ENCODE data around the gene PPP6R1.

PPP6R1 gene, protein sequence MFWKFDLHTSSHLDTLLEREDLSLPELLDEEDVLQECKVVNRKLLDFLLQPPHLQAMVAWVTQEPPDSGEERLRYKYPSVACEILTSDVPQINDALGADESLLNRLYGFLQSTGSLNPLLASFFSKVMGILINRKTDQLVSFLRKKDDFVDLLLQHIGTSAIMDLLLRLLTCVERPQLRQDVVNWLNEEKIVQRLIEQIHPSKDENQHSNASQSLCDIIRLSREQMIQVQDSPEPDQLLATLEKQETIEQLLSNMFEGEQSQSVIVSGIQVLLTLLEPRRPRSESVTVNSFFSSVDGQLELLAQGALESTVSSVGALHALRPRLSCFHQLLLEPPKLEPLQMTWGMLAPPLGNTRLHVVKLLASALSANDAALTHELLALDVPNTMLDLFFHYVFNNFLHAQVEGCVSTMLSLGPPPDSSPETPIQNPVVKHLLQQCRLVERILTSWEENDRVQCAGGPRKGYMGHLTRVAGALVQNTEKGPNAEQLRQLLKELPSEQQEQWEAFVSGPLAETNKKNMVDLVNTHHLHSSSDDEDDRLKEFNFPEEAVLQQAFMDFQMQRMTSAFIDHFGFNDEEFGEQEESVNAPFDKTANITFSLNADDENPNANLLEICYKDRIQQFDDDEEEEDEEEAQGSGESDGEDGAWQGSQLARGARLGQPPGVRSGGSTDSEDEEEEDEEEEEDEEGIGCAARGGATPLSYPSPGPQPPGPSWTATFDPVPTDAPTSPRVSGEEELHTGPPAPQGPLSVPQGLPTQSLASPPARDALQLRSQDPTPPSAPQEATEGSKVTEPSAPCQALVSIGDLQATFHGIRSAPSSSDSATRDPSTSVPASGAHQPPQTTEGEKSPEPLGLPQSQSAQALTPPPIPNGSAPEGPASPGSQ

DNA sequence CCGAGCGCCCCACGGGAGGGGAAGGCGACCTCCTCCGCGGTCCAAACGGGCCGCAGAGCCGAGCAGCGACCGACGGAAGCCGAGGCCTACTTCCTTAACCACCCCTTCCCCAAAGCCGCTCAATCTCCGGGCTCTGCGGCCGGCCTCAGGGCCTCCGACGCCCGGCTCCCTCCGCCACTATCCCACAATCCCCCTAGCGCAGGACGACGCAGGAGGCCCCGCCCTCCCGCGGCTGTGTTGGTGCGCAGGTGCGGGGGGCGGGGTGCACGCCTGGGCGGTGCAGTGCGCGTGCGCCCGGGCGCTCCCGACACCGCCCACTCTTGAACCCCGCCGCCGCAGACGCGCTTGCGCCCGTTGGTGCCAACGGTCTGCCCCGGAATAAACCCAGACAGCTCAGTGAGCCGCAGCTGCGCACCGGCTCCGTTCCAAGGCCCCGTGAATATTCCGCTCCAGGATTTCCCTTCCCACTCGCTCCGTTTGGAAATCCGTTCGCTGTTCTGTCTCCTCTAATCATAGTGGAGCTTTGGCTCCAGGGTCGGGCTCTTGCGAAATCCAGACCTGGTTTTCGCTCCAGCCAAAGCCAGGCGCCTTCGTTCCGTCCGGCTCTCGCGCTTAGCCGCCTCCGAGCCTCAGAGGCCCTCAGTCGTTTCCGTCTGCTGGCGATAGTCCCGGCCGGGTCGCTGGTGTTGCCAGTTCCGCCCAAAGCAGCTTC, at the start of gene PPP6R1:
Gene PPP6R1 (minus strand): TSS at position 190 of the 712 bp plus-strand sequence. CDS start 11,914 bp downstream, outside the sequence.
- DNase-seq (ENCODE audit: low read depth): peak; percentile 98
- peak within 1 kb of the TSS; percentile 81 for H3K4me3 ChIP-seq (ENCODE audit: low read depth, low read length)

GRCh38 chr19:55308281-55308680, 49.5 kb upstream of the PPP6R1 start:
- DNase-seq (ENCODE audit: low read depth): no peak
- no peak overlapping the region for H3K4me3 ChIP-seq (ENCODE audit: low read depth, low read length)

- H3K4me3 ChIP-seq (ENCODE audit: low read depth, low read length): no peak overlapping the region
- DNase-seq (ENCODE audit: low read depth): no peak
Measured at GRCh38 chr19:55306712-55307111, 47.9 kb upstream of the PPP6R1 start.

DNA sequence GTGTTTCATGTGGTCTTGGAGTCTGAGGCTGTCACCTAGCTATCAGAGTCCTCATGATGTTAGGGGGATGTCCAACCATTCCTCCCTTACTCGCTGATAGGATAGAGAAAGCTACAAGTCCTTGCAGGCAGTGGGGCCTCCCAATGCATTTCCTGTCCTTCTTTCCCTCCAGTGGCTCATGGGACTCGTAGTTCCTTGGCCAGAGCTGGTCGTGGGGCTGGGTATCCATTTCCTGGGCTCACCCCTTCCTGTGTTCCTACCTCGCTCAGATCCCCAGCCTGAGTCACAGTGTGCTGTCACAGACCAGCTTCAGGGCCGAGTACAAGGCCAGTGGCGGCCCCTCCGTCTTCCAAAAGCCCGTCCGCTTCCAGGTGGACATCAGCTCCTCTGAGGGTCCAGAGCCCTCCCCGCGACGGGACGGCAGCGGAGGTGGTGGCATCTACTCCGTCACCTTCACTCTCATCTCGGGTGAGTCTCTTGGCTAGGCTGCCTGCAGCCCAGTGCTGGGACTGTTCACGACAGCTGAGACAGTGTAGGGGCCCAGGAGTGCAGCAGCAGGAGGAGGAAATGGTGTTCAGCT, 47.3 kb upstream of the PPP6R1 start:
- H3K4me3 ChIP-seq (ENCODE audit: low read depth, low read length): no peak overlapping the region
- DNase-seq (ENCODE audit: low read depth): no peak

DNA sequence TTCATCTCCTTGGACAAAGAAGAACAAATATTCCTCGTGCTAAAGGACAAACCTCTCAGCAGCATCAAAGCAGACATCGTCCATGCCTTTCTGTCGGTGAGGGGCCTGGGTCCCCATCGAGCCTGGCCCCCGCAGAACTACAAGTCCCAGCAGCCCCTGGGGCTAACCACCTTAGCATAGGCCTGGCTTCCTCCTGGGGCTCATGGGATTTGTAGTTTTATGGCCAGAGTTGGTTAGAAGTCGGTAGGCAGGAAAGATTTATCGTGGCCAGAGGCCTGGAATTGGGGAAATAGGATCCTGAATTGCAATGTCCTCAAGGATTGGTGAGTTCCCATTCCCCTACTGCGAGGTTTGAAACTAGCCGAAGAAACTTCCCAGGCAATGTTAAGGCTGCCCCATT, 46.7 kb upstream of the PPP6R1 start:
- H3K4me3 ChIP-seq (ENCODE audit: low read depth, low read length): no peak overlapping the region

GRCh38 chr19:55304980-55305379, 46.2 kb upstream of the PPP6R1 start:
- no peak for DNase-seq (ENCODE audit: low read depth)
- H3K4me3 ChIP-seq (ENCODE audit: low read depth, low read length): no peak overlapping the region

More for the DNA sequence above, 46.7 kb upstream of the PPP6R1 start:
- no peak for DNase-seq (ENCODE audit: low read depth)

- DNase-seq (ENCODE audit: low read depth): no peak
- H3K4me3 ChIP-seq (ENCODE audit: low read depth, low read length): no peak overlapping the region
Measured at GRCh38 chr19:55304279-55304978, 45.6 kb upstream of the PPP6R1 start.

GRCh38 chr19:55303477-55303876, 44.7 kb upstream of the PPP6R1 start:
- DNase-seq (ENCODE audit: low read depth): no peak
- H3K4me3 ChIP-seq (ENCODE audit: low read depth, low read length): no peak overlapping the region

- DNase-seq (ENCODE audit: low read depth): no peak
- no peak overlapping the region for H3K4me3 ChIP-seq (ENCODE audit: low read depth, low read length)
Measured at GRCh38 chr19:55302318-55302703, 43.5 kb upstream of the PPP6R1 start.

DNA sequence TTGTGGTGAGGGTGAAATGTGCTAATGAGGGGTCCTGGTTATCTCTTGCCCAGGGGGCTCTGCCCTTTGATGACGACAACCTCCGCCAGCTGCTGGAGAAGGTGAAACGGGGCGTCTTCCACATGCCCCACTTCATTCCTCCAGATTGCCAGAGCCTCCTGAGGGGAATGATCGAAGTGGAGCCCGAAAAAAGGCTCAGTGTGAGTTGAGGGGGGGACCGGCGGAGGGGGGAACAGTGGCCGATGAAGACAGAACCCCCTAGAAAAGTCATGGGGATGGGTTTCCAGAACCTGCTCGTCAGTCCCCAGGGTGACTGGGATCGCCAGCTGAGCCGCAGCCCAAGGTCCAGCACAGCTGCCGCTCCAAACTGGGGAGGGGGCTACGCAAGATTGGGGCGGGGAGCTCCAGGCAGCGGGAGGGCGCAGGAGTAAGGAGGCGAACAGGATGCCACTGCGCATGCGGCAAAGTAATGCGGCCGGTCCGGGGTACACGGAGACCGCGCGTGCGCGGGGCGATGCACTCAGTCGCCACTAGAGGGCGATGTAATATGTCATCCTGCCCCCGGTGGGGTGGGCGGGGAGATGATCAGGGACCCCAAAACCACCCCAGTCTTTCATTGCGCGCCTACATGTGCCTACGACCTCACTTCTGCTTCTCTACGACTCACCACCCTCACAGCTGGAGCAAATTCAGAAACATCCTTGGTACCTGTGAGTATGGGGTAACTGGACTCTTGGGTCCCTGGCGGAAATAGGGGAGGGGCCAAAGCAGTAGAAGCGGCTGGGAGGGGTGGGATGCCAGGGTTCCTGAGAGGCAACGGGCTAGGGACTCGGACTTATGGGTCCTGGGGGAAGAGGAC, 42.9 kb upstream of the PPP6R1 start:
- peak overlapping the region; percentile 22 for H3K4me3 ChIP-seq (ENCODE audit: low read depth, low read length)
- DNase-seq (ENCODE audit: low read depth): peak; percentile 18

DNA sequence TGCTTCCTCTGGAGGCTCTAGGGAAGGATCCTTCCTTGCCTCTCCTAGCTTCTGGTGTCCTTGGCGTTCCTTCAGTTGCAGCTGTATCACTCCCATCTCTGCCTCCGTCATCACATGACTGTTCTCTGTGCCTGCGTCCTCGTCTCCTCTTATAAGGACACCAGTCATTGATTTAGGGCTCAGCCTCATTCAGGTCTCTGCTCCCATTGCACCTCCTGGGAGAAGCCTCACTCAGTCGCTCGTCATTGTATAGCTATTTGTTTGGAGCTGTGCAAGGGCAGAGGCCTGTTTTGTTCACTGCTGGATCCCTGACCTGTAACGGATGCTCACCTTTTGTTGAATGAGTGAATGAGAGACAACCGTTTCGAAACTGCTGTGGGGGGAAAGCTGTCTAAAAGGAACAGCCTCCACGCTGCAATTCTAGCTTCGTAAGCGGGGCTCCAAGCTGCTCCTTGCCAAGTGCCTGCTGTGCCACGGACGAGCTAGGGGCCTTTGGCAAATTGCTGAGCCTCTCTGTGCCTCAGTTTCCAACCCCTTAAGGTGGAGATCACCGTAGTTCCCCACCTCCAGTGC, 42.2 kb upstream of the PPP6R1 start:
- DNase-seq (ENCODE audit: low read depth): no peak
- no peak overlapping the region for H3K4me3 ChIP-seq (ENCODE audit: low read depth, low read length)

- no peak overlapping the region for H3K4me3 ChIP-seq (ENCODE audit: low read depth, low read length)
- DNase-seq (ENCODE audit: low read depth): no peak
Measured at GRCh38 chr19:55299991-55300390, 41.2 kb upstream of the PPP6R1 start.

DNA sequence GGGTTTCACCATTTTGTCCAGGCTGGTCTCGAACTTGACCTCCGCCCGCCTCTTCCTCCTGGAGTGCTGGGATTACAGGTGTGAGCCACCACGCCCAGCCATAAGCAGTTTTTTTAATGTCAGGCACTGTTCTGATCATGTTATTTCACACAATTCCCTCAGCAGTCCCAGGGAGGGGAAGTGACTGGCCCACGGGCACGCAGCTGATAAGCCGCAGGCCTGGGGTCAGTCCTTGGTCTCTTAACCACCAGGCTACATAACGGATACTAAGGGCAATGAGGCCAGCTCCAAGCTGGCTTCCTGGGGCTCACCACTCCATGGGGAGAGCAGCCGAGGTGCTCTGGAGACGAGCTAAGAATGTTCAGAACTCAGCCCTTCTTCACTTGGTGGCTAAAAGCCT, 38.5 kb upstream of the PPP6R1 start:
- H3K4me3 ChIP-seq (ENCODE audit: low read depth, low read length): no peak overlapping the region
- DNase-seq (ENCODE audit: low read depth): no peak

GRCh38 chr19:55289117-55289796, 30.4 kb upstream of the PPP6R1 start:
- no peak overlapping the region for H3K4me3 ChIP-seq (ENCODE audit: low read depth, low read length)
- DNase-seq (ENCODE audit: low read depth): no peak

DNA sequence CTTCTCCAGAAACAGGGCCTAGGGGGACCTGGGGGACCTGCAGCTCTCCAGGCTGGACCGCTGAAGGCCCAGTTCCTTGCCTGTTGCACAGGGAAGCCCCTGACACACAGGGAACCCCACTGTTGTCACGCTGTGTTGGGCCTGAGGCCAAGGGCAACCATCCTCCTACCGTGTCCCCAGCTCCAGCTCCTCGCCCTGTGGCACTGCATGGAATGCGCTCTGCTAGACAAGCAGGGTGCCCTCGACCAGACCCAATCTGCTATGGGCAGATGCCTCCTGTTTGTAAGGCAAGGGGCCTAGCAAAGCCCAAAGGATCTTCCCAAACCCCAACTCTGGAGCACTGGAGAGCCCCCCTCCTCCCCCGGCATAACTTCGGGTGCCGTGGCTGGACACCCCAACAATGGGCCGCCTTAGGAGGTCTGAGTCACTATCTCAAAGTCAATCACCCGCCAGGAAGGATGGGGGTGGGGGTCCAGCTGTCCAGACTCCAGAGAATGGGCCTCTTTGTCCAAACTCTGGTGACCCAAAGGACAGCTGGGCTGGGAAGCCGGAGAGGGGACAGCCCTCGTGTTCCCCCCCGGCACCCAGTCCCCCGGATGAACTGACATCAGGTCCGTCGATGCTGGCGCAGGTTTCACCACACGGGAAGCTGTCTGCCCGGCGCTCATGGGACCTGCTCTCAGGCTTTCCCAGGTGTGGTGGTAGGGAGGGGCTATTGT, 28.7 kb upstream of the PPP6R1 start:
- H3K4me3 ChIP-seq (ENCODE audit: low read depth, low read length): no peak overlapping the region
- no peak for DNase-seq (ENCODE audit: low read depth)

DNA sequence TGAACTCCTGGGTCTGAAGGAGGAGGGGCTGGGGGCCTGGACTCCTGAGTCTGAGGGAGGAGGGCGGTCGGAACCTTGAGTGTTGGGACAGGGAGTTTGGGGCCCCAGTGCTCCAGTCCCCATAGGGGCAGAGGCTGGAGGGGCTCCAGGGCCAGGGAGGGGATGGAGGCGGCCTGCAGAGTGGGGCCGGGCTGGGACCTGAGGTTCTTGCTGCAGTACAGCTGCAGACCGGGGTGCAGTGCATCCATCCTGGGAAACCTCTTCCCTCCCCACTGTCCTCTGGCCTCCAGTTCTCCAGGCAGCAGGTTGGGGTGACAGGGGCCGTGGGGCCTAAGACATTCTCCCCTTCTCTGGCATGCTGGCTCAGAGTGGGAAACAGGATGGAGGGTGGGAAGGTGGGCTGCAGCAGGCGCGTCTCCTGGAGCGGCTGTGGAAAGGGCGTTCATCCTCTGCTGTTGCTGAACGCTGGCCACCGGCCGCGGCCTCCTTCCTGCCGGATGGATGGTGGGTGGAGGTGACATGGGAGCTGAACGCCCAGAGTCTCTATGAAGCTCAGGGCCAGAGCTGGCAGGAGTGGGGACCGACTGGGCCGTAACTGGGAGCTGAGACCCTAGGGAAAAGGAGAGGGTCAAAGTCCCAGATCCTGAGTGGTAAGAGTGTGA, 26.5 kb upstream of the PPP6R1 start:
- peak overlapping the region; percentile 53 for H3K4me3 ChIP-seq (ENCODE audit: low read depth, low read length)
- DNase-seq (ENCODE audit: low read depth): no peak

All from skeletal muscle cell (primary cell).